Keratinocyte (primary cell): ENCODE results near the gene CA11. TPM values are rescaled to one million over a fixed set of nuclear protein-coding genes. Genes with fewer than 3 reads are reported as not detected.

Experiments used
- DNase-seq: peaks from one replicate; pipeline ENCODE4 v3.0.0-alpha.2; 2011; ENCODE audit warnings: low read depth, missing footprints, low spot score
- FAIRE-seq: peaks from 2 replicates; lab custom pipeline; 2011; peaks lifted over from hg19 to GRCh38; lab: Jason Lieb, UNC
- H2AFZ ChIP-seq: 2 replicates; pipeline ENCODE4 v1.6.0; 2012; ENCODE audit warnings: low read length, control low read depth, inconsistent platforms; ENCODE audit not compliant: control insufficient read depth
- H3K27ac ChIP-seq: 2 replicates; pipeline ENCODE4 v1.5.1; 2011; ENCODE audit warnings: low read length; ENCODE audit not compliant: control insufficient read depth, insufficient read depth
- H3K27me3 ChIP-seq: 3 replicates; pipeline ENCODE4 v1.6.0; 2011; ENCODE audit warnings: low read length; ENCODE audit not compliant: control insufficient read depth, insufficient read depth; ENCODE audit errors: extremely low read depth
- H3K36me3 ChIP-seq, 2 experiments: 2 replicates in 1 of 2; 3 replicates in 1 of 2; pipeline ENCODE4 v1.5.1; 2011; ENCODE audit warnings: low read length in 2 of 2, mild to moderate bottlenecking in 1 of 2; ENCODE audit not compliant: control insufficient read depth in 2 of 2, insufficient read depth in 2 of 2; ENCODE audit errors: extremely low read depth in 1 of 2
- H3K4me1 ChIP-seq: 3 replicates; pipeline ENCODE4 v1.5.1; 2011; ENCODE audit warnings: low read length; ENCODE audit not compliant: control insufficient read depth, insufficient read depth; ENCODE audit errors: extremely low read depth
- H3K4me2 ChIP-seq: 3 replicates; pipeline ENCODE4 v1.6.0; 2011; ENCODE audit warnings: low read depth, low read length; ENCODE audit not compliant: control insufficient read depth, insufficient read depth; ENCODE audit errors: extremely low read depth
- H3K4me3 ChIP-seq, 3 experiments: fragments of 200-600 bp in 1 of 3; sonication (generic) in 1 of 3; 2 replicates in 2 of 3; 3 replicates in 1 of 3; pipeline ENCODE4 v1.5.1; 2011 to 2016; ENCODE audit warnings: low read length in 3 of 3, mild to moderate bottlenecking in 3 of 3, control low read depth in 2 of 3, inconsistent platforms in 1 of 3, low read depth in 1 of 3, mixed read lengths in 1 of 3, mixed run types in 1 of 3, moderate library complexity in 1 of 3; ENCODE audit not compliant: control insufficient read depth in 2 of 3, insufficient read depth in 2 of 3; ENCODE audit errors: extremely low read depth in 1 of 3
- H3K79me2 ChIP-seq: 2 replicates; pipeline ENCODE4 v1.6.0; 2012; ENCODE audit warnings: low read length; ENCODE audit not compliant: control insufficient read depth, insufficient read depth
- H3K9ac ChIP-seq: 3 replicates; pipeline ENCODE4 v1.6.0; 2011; ENCODE audit warnings: low read length; ENCODE audit not compliant: control insufficient read depth, insufficient read depth; ENCODE audit errors: extremely low read depth
- H3K9me1 ChIP-seq: 3 replicates; pipeline ENCODE4 v1.6.0; 2011; ENCODE audit warnings: low read length; ENCODE audit not compliant: control insufficient read depth, insufficient read depth; ENCODE audit errors: extremely low read depth
- H3K9me3 ChIP-seq: 2 replicates; pipeline ENCODE4 v1.5.1; 2012; ENCODE audit warnings: low read depth, low read length; ENCODE audit not compliant: control insufficient read depth
- H4K20me1 ChIP-seq: 3 replicates; pipeline ENCODE4 v1.6.0; 2011; ENCODE audit warnings: low read length; ENCODE audit not compliant: control insufficient read depth, insufficient read depth; ENCODE audit errors: extremely low read depth
- EZH2 ChIP-seq: IDR thresholded peaks from one replicate; pipeline ENCODE4 v1.6.1; 2012; ENCODE audit warnings: inconsistent platforms, mild to moderate bottlenecking, low read length, moderate library complexity
- dilution Hi-C: fragments of 300-500 bp; cut with MboI; formaldehyde crosslinking; loops from one replicate; pipeline ENCODE4 v1.7.0; 2020; ENCODE audit warnings: low sequenced_read_pairs; ENCODE audit not compliant: extremely low pct_ligation_motif_present
- polyA plus RNA-seq, 5 experiments: library from polyadenylated mRNA; depleted of rRNA in 3 of 5; stranded (reverse) in 3 of 5; stranded (forward) in 1 of 5; unstranded in 1 of 5; fragments of >200 nt; gene quantifications; 1 replicate in 1 of 5; 2 replicates in 3 of 5; 3 replicates in 1 of 5; pipeline versions ENCODE4 v1.2.1 to v1.2.3, GENCODE V29; 2011 to 2012; ENCODE audit warnings: missing spikeins in 2 of 5, low read depth in 1 of 5, low replicate concordance in 1 of 5
- TF ChIP-seq, protein P1 (sequence below), 3 experiments: IDR thresholded peaks in 1 of 3; conservative IDR thresholded peaks in 1 of 3; optimal IDR thresholded peaks in 1 of 3; 2 replicates in 2 of 3; 3 replicates in 1 of 3; pipeline versions ENCODE3 to v1.5.1; 2011; ENCODE audit warnings: low read length in 3 of 3, mild to moderate bottlenecking in 3 of 3, moderate library complexity in 2 of 3, control low read depth in 1 of 3, inconsistent platforms in 1 of 3; ENCODE audit not compliant: insufficient read depth in 2 of 3; ENCODE audit errors: extremely low read depth in 1 of 3

The CA11 gene
- polyA plus RNA-seq, 1 donor (not counting 4 experiments of a cell fraction or from before 2014, with no cell fraction given), result 1.6 TPM

- peaks cover 14% of the 10 kb centered on the region for H3K4me1 ChIP-seq
- FAIRE-seq (peak; percentile 43), DNase-seq (peak; percentile 92)
Observed at GRCh38 chr19:48588670-48589401, 57.2 kb downstream of the CA11 start.

More at GRCh38 chr19:48588670-48589401, 57.2 kb downstream of the CA11 start:
- Histone ChIP-seq H3K27me3 (no peaks in the 10 kb centered on the region), H3K9ac (no peak overlapping the region), H3K36me3 (no peaks in the 10 kb centered on the region), H3K9me3 (no peaks in the 10 kb centered on the region), H3K9me1 (no peaks in the 10 kb centered on the region), H2AFZ (peak overlapping the region; percentile 89), H4K20me1 (no peaks in the 10 kb centered on the region), H3K4me2 (peak overlapping the region; percentile 77), H3K27ac (no peak overlapping the region), H3K4me3 (peak overlapping the region in 1 of 3 experiments; percentile 20), H3K79me2 (no peaks in the 10 kb centered on the region)
- TF ChIP-seq, protein P1, sequence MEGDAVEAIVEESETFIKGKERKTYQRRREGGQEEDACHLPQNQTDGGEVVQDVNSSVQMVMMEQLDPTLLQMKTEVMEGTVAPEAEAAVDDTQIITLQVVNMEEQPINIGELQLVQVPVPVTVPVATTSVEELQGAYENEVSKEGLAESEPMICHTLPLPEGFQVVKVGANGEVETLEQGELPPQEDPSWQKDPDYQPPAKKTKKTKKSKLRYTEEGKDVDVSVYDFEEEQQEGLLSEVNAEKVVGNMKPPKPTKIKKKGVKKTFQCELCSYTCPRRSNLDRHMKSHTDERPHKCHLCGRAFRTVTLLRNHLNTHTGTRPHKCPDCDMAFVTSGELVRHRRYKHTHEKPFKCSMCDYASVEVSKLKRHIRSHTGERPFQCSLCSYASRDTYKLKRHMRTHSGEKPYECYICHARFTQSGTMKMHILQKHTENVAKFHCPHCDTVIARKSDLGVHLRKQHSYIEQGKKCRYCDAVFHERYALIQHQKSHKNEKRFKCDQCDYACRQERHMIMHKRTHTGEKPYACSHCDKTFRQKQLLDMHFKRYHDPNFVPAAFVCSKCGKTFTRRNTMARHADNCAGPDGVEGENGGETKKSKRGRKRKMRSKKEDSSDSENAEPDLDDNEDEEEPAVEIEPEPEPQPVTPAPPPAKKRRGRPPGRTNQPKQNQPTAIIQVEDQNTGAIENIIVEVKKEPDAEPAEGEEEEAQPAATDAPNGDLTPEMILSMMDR (optimal IDR thresholded peaks at IDR 0.05 in 1 of 3, IDR thresholded peaks at IDR 0.05 in 1 of 3, conservative IDR thresholded peaks at IDR 0.05 in 1 of 3; ENCODE audit: extremely low read depth in 1 of 3, insufficient read depth in 2 of 3, low read length in 3 of 3), result peak; percentile 83 to 98 (median 92)
- TF ChIP-seq EZH2, result no peak
- dilution Hi-C loops, result no loop called here

Other genes starting within 250 kb of the CA11 start
- gene GRWD1, start 200.2 kb downstream of the CA11 start, polyA plus RNA-seq, result 23.0 to 35.4 TPM (median 26.1 TPM) in 3 replicates
- 0.34 to 0.46 TPM (median 0.39 TPM) in 3 replicates for gene KCNJ14, start 190.6 kb downstream of the CA11 start, polyA plus RNA-seq
- gene CYTH2, start 176.8 kb downstream of the CA11 start, polyA plus RNA-seq, result 27.0 to 33.5 TPM (median 32.2 TPM) in 3 replicates
- 0.51 to 0.76 TPM (median 0.68 TPM) in 3 replicates for gene LMTK3, start 134.4 kb downstream of the CA11 start, polyA plus RNA-seq
- 6.0 to 10.2 TPM (median 8.9 TPM) in 3 replicates for gene SULT2B1, start 94.0 kb downstream of the CA11 start, polyA plus RNA-seq
- 0.08 TPM in 1 of 3 replicates, not detected in the others for gene SPACA4, start 39.4 kb downstream of the CA11 start, polyA plus RNA-seq
- gene FAM83E, start 31.1 kb downstream of the CA11 start, polyA plus RNA-seq, result 0.06 to 0.31 TPM (median 0.17 TPM) in 3 replicates
- gene RPL18, start 27.0 kb downstream of the CA11 start, polyA plus RNA-seq, result 1,010 to 1,534 TPM (median 1,015 TPM) in 3 replicates
- 2.8 to 3.8 TPM (median 3.4 TPM) in 3 replicates for gene SPHK2, start 26.7 kb downstream of the CA11 start, polyA plus RNA-seq
- 0.79 to 2.0 TPM (median 1.0 TPM) in 3 replicates for gene DBP, start 8.8 kb downstream of the CA11 start, polyA plus RNA-seq
- gene NTN5, start 26.8 kb upstream of the CA11 start, polyA plus RNA-seq, result 0.07 to 0.19 TPM (median 0.07 TPM) in 3 replicates
- 2.3 to 4.0 TPM (median 3.7 TPM) in 3 replicates for gene FUT2, start 49.8 kb upstream of the CA11 start, polyA plus RNA-seq
- 0.35 to 0.39 TPM (median 0.37 TPM) in 3 replicates for gene MAMSTR, start 73.5 kb upstream of the CA11 start, polyA plus RNA-seq
- 2.2 to 4.8 TPM (median 2.3 TPM) in 3 replicates for gene RASIP1, start 94.4 kb upstream of the CA11 start, polyA plus RNA-seq
- 0.28 to 0.75 TPM (median 0.63 TPM) in 3 replicates for gene IZUMO1, start 100.7 kb upstream of the CA11 start, polyA plus RNA-seq
- gene FUT1, start 106.5 kb upstream of the CA11 start, polyA plus RNA-seq, result 3.2 to 5.3 TPM (median 3.7 TPM) in 3 replicates
- gene FGF21, start 109.3 kb upstream of the CA11 start, polyA plus RNA-seq, result not detected in 3 replicates
- 19.0 to 27.3 TPM (median 20.4 TPM) in 3 replicates for gene BCAT2, start 164.8 kb upstream of the CA11 start, polyA plus RNA-seq
- gene HSD17B14, start 190.3 kb upstream of the CA11 start, polyA plus RNA-seq, result 0.92 to 1.2 TPM (median 1.0 TPM) in 3 replicates
- 1.2 to 2.2 TPM (median 1.8 TPM) in 3 replicates for gene PLEKHA4, start 222.4 kb upstream of the CA11 start, polyA plus RNA-seq
- gene PPP1R15A, start 226.2 kb upstream of the CA11 start, polyA plus RNA-seq, result 23.6 to 36.6 TPM (median 32.5 TPM) in 3 replicates